GM12892 (cell line): ENCODE measurements around the gene KCNH1.

Experiments used
- POLR2A ChIP-seq: IDR thresholded peaks from 2 replicates; pipeline ENCODE4 v1.6.1; 2011; ENCODE audit warnings: low read depth, low read length, control low read depth
- POLR2AphosphoS5 ChIP-seq: IDR thresholded peaks from 2 replicates; pipeline ENCODE4 v1.6.1; 2011; ENCODE audit warnings: low read depth, low read length, control low read depth

- TF ChIP-seq POLR2AphosphoS5 (no peak), POLR2A (no peak)
Measured at GRCh38 chr1:210722410-210723081, 411.4 kb downstream of the KCNH1 start.
